Psoas muscle (tissue), 8 donors: Measurements from ENCODE around the gene SH3RF3. TPM values are rescaled to one million over a fixed set of nuclear protein-coding genes. Genes with fewer than 3 reads are reported as not detected.

Experiments used
- ATAC-seq, 4 donors: fragments of 200-7000 bp; cut with Tn5 transposase; one replicate each; pipeline ENCODE4 v1.9.1; 2020; ENCODE audit warnings: moderate library complexity in 3 of 4, mild to moderate bottlenecking in 2 of 4
- DNase-seq, 2 donors: peaks; one replicate each; pipeline ENCODE4 v3.0.0-alpha.2; 2020
- H3K27ac ChIP-seq: fragments of 200-600 bp; one replicate; pipeline ENCODE4 v1.8.0; 2022
- H3K27me3 ChIP-seq, 3 donors: fragments of 200-600 bp in 1 of 3; one replicate each; pipeline versions ENCODE4 v1.6.1 to v1.8.0; 2013 to 2022; ENCODE audit warnings: low read length in 2 of 3, mild to moderate bottlenecking in 2 of 3, moderate library complexity in 1 of 3; ENCODE audit not compliant: insufficient read depth in 3 of 3
- H3K36me3 ChIP-seq, 2 donors: fragments of 200-600 bp in 1 of 2; one replicate each; pipeline versions ENCODE4 v1.6.1 to v1.8.0; 2013 to 2022; ENCODE audit warnings: low read depth in 1 of 2, mild to moderate bottlenecking in 1 of 2, moderate library complexity in 1 of 2; ENCODE audit not compliant: insufficient read depth in 1 of 2
- H3K4me1 ChIP-seq: fragments of 200-600 bp; one replicate; pipeline ENCODE4 v1.8.0; 2022
- H3K4me3 ChIP-seq: fragments of 200-600 bp; one replicate; pipeline ENCODE4 v1.8.0; 2022; ENCODE audit warnings: mild to moderate bottlenecking
- H3K9me3 ChIP-seq: fragments of 200-600 bp; one replicate; pipeline ENCODE4 v1.8.0; 2022
- WGBS, 3 donors: extraction: QIAGEN DNeasy Blood & Tissue Kit; methylation state at CpG; one replicate each; pipeline versions ENCODE4 v1.1.6 to v1.1.7; 2013; 5-methylcytosine and 5-hydroxymethylcytosine counted together
- intact Hi-C, 2 donors: fragments of 100-400 bp; cut with DNase I; formaldehyde crosslinking; loops; one replicate each; pipeline versions ENCODE4 v1.11.0 to v1.14.2; 2022
- polyA plus RNA-seq, 3 donors: library from polyadenylated mRNA; stranded (reverse); fragments of 200-250 nt; gene quantifications; one replicate each; pipeline ENCODE4 v1.2.3, GENCODE V29; 2013
- total RNA-seq, 4 donors: library from RNA; stranded (reverse); fragmentation: NEBNext Ultra II Directional in 2 of 4; extraction: Animal tissue kit (Norgen Biotek cat#: 25700) in 2 of 4; gene quantifications; one replicate each; pipeline versions ENCODE4 v1.2.1 to v1.2.4, GENCODE V29; 2021 to 2023
- TF ChIP-seq, protein P1 (sequence below): fragments of 200-600 bp; IDR thresholded peaks from one replicate; pipeline ENCODE4 v1.8.0; 2022; ENCODE audit warnings: antibody characterized with exemption
- donor health status: healthy with polysubstance abuse.
- donor health status: DM: no; HTN: no; CAD: no; lungs with moderate emphysema.
- donor health status: Bipolar disorder and iron deficiency.
- donor health status: healthy.
- donor health status: DM: yes; HTN: yes; CAD: no.
- donor health status: DM: no; HTN: no; CAD: no.
- donor health status: DM: no; HTN: no; CAD: no.
- donor health status: DM: yes; HTN: yes; CAD: no.

SH3RF3 gene
- total and polyA plus RNA-seq, 7 donors, result 4.6 to 27.0 (median 9.0) TPM

DNA sequence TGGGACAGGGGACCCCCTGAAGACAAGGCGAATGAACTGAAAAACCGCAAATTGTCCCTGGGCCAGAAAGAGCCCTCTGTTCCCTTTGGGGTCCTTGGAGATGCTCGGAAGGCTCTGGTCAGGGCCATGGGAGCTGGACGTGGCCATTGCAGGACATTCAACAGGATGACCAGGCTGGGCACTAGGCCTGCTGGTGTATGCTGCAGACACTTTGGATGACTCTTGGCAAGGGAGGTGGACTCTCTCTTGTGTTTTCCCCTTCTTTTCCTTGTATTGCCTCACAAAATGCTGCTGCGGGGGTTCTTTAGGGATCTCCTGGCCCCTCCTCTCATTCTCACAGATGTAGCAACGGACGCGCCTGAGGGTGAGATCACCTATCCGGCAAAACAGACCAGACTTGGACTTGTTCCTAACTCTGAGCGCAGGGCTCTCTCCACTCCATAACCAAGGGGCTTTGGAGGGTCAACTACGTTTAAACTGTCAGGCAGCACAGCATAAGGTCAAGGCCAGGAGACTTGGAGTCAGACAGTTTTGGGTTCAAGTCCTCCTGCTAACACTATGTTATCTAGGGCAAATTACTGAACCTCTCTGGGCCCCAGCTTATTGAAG lies 41.8 kb upstream of the SH3RF3 start:
- ATAC-seq (no peak), DNase-seq (no peak)
- H3K27ac ChIP-seq, result no peak overlapping the region
- H3K4me1 ChIP-seq, result no peaks in the 10 kb centered on the region
- no peaks in the 10 kb centered on the region for H3K27me3 ChIP-seq
- intact Hi-C loops, result no loop called here
- no peaks in the 10 kb centered on the region for H3K36me3 ChIP-seq
- H3K4me3 ChIP-seq, result no peak overlapping the region
- TF ChIP-seq, protein P1, sequence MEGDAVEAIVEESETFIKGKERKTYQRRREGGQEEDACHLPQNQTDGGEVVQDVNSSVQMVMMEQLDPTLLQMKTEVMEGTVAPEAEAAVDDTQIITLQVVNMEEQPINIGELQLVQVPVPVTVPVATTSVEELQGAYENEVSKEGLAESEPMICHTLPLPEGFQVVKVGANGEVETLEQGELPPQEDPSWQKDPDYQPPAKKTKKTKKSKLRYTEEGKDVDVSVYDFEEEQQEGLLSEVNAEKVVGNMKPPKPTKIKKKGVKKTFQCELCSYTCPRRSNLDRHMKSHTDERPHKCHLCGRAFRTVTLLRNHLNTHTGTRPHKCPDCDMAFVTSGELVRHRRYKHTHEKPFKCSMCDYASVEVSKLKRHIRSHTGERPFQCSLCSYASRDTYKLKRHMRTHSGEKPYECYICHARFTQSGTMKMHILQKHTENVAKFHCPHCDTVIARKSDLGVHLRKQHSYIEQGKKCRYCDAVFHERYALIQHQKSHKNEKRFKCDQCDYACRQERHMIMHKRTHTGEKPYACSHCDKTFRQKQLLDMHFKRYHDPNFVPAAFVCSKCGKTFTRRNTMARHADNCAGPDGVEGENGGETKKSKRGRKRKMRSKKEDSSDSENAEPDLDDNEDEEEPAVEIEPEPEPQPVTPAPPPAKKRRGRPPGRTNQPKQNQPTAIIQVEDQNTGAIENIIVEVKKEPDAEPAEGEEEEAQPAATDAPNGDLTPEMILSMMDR, result no peak
- WGBS, 3 donors, result 86 to 92% (median 86%) methylated on average over 11 of the region's 11 CpGs
- H3K9me3 ChIP-seq, result no peaks in the 10 kb centered on the region

GRCh38 chr2:109089602-109090300 lies 39.3 kb upstream of the SH3RF3 start:
- intact Hi-C loops, result no loop called here
- no peaks in the 10 kb centered on the region for H3K27me3 ChIP-seq
- TF ChIP-seq, protein P1, result no peak
- no peaks in the 10 kb centered on the region for H3K9me3 ChIP-seq
- H3K27ac ChIP-seq, result no peak overlapping the region
- no peaks in the 10 kb centered on the region for H3K4me1 ChIP-seq
- ATAC-seq, result no peak
- DNase-seq, result no peak
- no peaks in the 10 kb centered on the region for H3K36me3 ChIP-seq
- 73 to 78% (median 77%) methylated on average over 4 of the region's 4 CpGs for WGBS, 3 donors
- no peak overlapping the region for H3K4me3 ChIP-seq

GRCh38 chr2:109091526-109091925 lies 37.5 kb upstream of the SH3RF3 start:
- 84 to 91% (median 90%) methylated on average over 4 of the region's 4 CpGs for WGBS, 3 donors
- intact Hi-C loops, result no loop called here
- Histone ChIP-seq H3K27me3 (no peaks in the 10 kb centered on the region), H3K27ac (no peak overlapping the region), H3K4me3 (no peak overlapping the region), H3K36me3 (no peaks in the 10 kb centered on the region), H3K9me3 (no peaks in the 10 kb centered on the region), H3K4me1 (no peaks in the 10 kb centered on the region)
- ATAC-seq (no peak), DNase-seq (no peak)
- TF ChIP-seq, protein P1, result no peak

GRCh38 chr2:109094144-109094543 lies 34.9 kb upstream of the SH3RF3 start:
- TF ChIP-seq, protein P1, result no peak
- Histone ChIP-seq H3K4me3 (no peak overlapping the region), H3K4me1 (no peaks in the 10 kb centered on the region), H3K27me3 (no peaks in the 10 kb centered on the region), H3K27ac (no peak overlapping the region), H3K36me3 (no peaks in the 10 kb centered on the region), H3K9me3 (no peaks in the 10 kb centered on the region)
- DNase-seq (no peak), ATAC-seq (no peak)
- 90 to 95% (median 92%) methylated on average over 3 of the region's 3 CpGs for WGBS, 3 donors
- intact Hi-C loops, result no loop called here
